GM23338 (cell line): Measurements from ENCODE around the gene AGPAT4.

Experiments
- CREB1 ChIP-seq: fragments of 250-450 bp; sonication (Bioruptor Pico); IDR thresholded peaks from 2 replicates; pipeline ENCODE4 v1.5.0; 2020; ENCODE audit warnings: low read depth, mild to moderate bottlenecking, moderate library complexity
- NANOG ChIP-seq: IDR thresholded peaks from 2 replicates; pipeline ENCODE4 v1.6.1; 2016; ENCODE audit warnings: antibody characterized with exemption, borderline replicate concordance
- POLR2AphosphoS5 ChIP-seq: IDR thresholded peaks from 2 replicates; pipeline ENCODE4 v1.6.1; 2016; ENCODE audit warnings: antibody characterized with exemption, low read depth
- TF ChIP-seq, protein P1 (sequence below), 2 experiments: fragments of 200-600 bp in 1 of 2; sonication (generic) in 1 of 2; conservative IDR thresholded peaks; 2 replicates each; pipeline versions ENCODE4 v1.5.1 to v1.6.1; 2016 to 2017; ENCODE audit warnings: antibody characterized with exemption in 2 of 2, low read depth in 2 of 2, mild to moderate bottlenecking in 2 of 2, moderate library complexity in 1 of 2
- TF ChIP-seq, protein P2 (sequence below): IDR thresholded peaks from one replicate; pipeline ENCODE4 v1.6.1; 2018; ENCODE audit warnings: antibody characterized with exemption; ENCODE audit not compliant: unreplicated experiment
- TF ChIP-seq, protein P3 (sequence below): IDR thresholded peaks from 2 replicates; pipeline ENCODE4 v1.6.1; 2016; ENCODE audit warnings: antibody characterized with exemption

DNA sequence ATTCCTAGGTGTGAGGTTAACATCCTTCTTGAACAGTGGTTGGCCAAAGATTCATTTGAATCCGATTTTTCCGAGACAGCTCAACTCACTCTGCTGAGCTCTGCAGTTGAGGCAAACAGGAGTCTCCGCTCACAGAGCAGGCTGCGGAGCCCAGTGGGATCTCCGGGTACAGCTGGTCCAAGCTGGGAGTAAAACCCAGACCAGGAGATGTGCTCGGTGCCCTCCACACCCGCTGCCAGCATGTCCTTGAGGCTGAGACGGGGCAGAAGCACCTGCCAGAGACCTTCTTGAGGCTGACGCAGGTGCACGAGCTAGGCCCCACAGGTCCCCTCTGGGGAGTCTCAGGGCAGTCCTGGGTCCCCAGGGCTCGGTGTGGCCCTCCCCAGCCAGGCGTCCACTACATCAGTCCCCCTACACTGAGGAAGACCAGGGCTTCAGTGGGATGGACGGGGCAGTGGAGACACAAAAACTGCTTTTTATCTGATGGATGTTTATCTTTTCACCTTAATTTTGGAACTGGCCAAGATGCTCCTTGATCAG is 119.0 kb downstream of the AGPAT4 start:
- TF ChIP-seq, protein P1, sequence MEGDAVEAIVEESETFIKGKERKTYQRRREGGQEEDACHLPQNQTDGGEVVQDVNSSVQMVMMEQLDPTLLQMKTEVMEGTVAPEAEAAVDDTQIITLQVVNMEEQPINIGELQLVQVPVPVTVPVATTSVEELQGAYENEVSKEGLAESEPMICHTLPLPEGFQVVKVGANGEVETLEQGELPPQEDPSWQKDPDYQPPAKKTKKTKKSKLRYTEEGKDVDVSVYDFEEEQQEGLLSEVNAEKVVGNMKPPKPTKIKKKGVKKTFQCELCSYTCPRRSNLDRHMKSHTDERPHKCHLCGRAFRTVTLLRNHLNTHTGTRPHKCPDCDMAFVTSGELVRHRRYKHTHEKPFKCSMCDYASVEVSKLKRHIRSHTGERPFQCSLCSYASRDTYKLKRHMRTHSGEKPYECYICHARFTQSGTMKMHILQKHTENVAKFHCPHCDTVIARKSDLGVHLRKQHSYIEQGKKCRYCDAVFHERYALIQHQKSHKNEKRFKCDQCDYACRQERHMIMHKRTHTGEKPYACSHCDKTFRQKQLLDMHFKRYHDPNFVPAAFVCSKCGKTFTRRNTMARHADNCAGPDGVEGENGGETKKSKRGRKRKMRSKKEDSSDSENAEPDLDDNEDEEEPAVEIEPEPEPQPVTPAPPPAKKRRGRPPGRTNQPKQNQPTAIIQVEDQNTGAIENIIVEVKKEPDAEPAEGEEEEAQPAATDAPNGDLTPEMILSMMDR (conservative IDR thresholded peaks at IDR 0.05; ENCODE audit: low read depth in 2 of 2), result no peak
- TF ChIP-seq POLR2AphosphoS5 (no peak), NANOG (no peak), CREB1 (CRISPR knock-in tag) (no peak)
- TF ChIP-seq, protein P2, sequence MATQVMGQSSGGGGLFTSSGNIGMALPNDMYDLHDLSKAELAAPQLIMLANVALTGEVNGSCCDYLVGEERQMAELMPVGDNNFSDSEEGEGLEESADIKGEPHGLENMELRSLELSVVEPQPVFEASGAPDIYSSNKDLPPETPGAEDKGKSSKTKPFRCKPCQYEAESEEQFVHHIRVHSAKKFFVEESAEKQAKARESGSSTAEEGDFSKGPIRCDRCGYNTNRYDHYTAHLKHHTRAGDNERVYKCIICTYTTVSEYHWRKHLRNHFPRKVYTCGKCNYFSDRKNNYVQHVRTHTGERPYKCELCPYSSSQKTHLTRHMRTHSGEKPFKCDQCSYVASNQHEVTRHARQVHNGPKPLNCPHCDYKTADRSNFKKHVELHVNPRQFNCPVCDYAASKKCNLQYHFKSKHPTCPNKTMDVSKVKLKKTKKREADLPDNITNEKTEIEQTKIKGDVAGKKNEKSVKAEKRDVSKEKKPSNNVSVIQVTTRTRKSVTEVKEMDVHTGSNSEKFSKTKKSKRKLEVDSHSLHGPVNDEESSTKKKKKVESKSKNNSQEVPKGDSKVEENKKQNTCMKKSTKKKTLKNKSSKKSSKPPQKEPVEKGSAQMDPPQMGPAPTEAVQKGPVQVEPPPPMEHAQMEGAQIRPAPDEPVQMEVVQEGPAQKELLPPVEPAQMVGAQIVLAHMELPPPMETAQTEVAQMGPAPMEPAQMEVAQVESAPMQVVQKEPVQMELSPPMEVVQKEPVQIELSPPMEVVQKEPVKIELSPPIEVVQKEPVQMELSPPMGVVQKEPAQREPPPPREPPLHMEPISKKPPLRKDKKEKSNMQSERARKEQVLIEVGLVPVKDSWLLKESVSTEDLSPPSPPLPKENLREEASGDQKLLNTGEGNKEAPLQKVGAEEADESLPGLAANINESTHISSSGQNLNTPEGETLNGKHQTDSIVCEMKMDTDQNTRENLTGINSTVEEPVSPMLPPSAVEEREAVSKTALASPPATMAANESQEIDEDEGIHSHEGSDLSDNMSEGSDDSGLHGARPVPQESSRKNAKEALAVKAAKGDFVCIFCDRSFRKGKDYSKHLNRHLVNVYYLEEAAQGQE, result no peak
- TF ChIP-seq, protein P3, sequence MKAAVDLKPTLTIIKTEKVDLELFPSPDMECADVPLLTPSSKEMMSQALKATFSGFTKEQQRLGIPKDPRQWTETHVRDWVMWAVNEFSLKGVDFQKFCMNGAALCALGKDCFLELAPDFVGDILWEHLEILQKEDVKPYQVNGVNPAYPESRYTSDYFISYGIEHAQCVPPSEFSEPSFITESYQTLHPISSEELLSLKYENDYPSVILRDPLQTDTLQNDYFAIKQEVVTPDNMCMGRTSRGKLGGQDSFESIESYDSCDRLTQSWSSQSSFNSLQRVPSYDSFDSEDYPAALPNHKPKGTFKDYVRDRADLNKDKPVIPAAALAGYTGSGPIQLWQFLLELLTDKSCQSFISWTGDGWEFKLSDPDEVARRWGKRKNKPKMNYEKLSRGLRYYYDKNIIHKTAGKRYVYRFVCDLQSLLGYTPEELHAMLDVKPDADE, result no peak
